CD4-positive, alpha-beta T cell (primary cell): ENCODE results near the gene CDS2. TPM values are rescaled to one million over a fixed set of nuclear protein-coding genes. Genes with fewer than 3 reads are reported as not detected.

Experiments used
- ATAC-seq: fragments of 200-7000 bp; cut with Tn5 transposase; one replicate; pipeline ENCODE4 v1.10.0; 2022; ENCODE audit warnings: mild to moderate bottlenecking; ENCODE audit not compliant: poor library complexity
- CTCF ChIA-PET: fragments of 350-600 bp; sonication (Branson Sonifier 250); formaldehyde crosslinking; loops from one replicate; lab custom pipeline; 2021; ENCODE audit warnings: antibody characterized with exemption, inconsistent platforms; lab: Charles Lee
- POLR2A ChIA-PET: fragments of 350-600 bp; sonication (Branson Sonifier 250); formaldehyde crosslinking; loops from one replicate; lab custom pipeline; 2021; ENCODE audit warnings: antibody characterized with exemption, inconsistent platforms; lab: Charles Lee
- DNase-seq, 14 experiments: peaks; one replicate each; pipeline ENCODE4 v3.0.0-alpha.2; 2013 to 2020; ENCODE audit warnings: mixed read lengths in 2 of 14
- H3K27ac ChIP-seq, 2 donors: one replicate each; pipeline versions ENCODE4 v1.5.1 to v1.7.0; 2013; ENCODE audit warnings: low read length in 2 of 2, low read depth in 1 of 2, mild to moderate bottlenecking in 1 of 2
- H3K27me3 ChIP-seq, 2 experiments: 1 replicate in 1 of 2; 2 replicates in 1 of 2; pipeline versions ENCODE4 v1.6.1 to v1.7.0; 2013; ENCODE audit warnings: low read length in 2 of 2, control low read depth in 1 of 2, mild to moderate bottlenecking in 1 of 2, moderate library complexity in 1 of 2; ENCODE audit not compliant: insufficient read depth in 2 of 2, control insufficient read depth in 1 of 2
- H3K36me3 ChIP-seq: one replicate; pipeline ENCODE4 v1.6.1; 2013; ENCODE audit warnings: low read length, control low read depth; ENCODE audit not compliant: insufficient read depth
- H3K4me1 ChIP-seq: one replicate; pipeline ENCODE4 v1.6.1; 2013; ENCODE audit warnings: low read length, control low read depth; ENCODE audit not compliant: insufficient read depth
- H3K4me3 ChIP-seq: one replicate; pipeline ENCODE4 v1.5.1; 2013; ENCODE audit warnings: mild to moderate bottlenecking, low read length, moderate library complexity
- H3K9me3 ChIP-seq, 2 experiments: 1 replicate in 1 of 2; 2 replicates in 1 of 2; pipeline versions ENCODE4 v1.6.1 to v1.7.0; 2013; ENCODE audit warnings: low read length in 2 of 2, mild to moderate bottlenecking in 2 of 2, control low read depth in 1 of 2, moderate library complexity in 1 of 2; ENCODE audit not compliant: control insufficient read depth in 1 of 2, insufficient read depth in 1 of 2
- H3K27ac Mint-ChIP-seq: one replicate; pipeline ENCODE4 v1.8.0; 2020; ENCODE audit warnings: mixed read lengths
- H3K27me3 Mint-ChIP-seq: one replicate; pipeline ENCODE4 v1.8.0; 2021; ENCODE audit warnings: mixed read lengths
- H3K36me3 Mint-ChIP-seq: one replicate; pipeline ENCODE4 v1.8.0; 2021; ENCODE audit warnings: low read depth, mixed read lengths
- H3K4me1 Mint-ChIP-seq: one replicate; pipeline ENCODE4 v1.8.0; 2021; ENCODE audit warnings: low read depth, mixed read lengths
- H3K4me3 Mint-ChIP-seq: one replicate; pipeline ENCODE4 v1.8.0; 2020; ENCODE audit warnings: mild to moderate bottlenecking, mixed read lengths
- H3K9me3 Mint-ChIP-seq: one replicate; pipeline ENCODE4 v1.8.0; 2020; ENCODE audit warnings: mixed read lengths
- CTCF ChIP-seq: fragments of 200-600 bp; IDR thresholded peaks from one replicate; pipeline ENCODE4 v1.8.0; 2022; ENCODE audit warnings: antibody characterized with exemption, mild to moderate bottlenecking
- intact Hi-C, 2 experiments: fragments of 100-400 bp; cut with DNase I in 1 of 2; cut with micrococcal nuclease in 1 of 2; formaldehyde crosslinking; loops; one replicate each; pipeline versions ENCODE4 v1.15.1 to v1.9.0; 2023 to 2025; cut with DNase I, micrococcal nuclease
- total RNA-seq, 174 experiments: library from RNA in 2 of 174; stranded (reverse) in 2 of 174; gene quantifications; one replicate each; pipeline ENCODE4 v1.2.3 and lab custom pipeline; 2021 to 2026

CDS2 gene
- total RNA-seq, 2 experiments from 2014 or later: 62.4 to 65.0 TPM

- H3K9me3 ChIP-seq: no peaks in the 10 kb centered on the region
- Mint-ChIP-seq H3K27me3 (no peaks in the 10 kb centered on the region), H3K9me3 (no peaks in the 10 kb centered on the region), H3K4me1 (peaks cover 53% of the 10 kb centered on the region), H3K36me3 (peaks cover 45% of the 10 kb centered on the region), H3K4me3 (no peak overlapping the region), H3K27ac (peak overlapping the region; percentile 25)
- ATAC-seq (no peak), DNase-seq (no peak)
- peaks cover 31% of the 10 kb centered on the region for H3K4me1 ChIP-seq
- intact Hi-C loops: no loop called here
- CTCF ChIA-PET: no interaction called here
- no peak overlapping the region for H3K27ac ChIP-seq
- no peaks in the 10 kb centered on the region for H3K27me3 ChIP-seq
- no peak for TF ChIP-seq CTCF
- no peak overlapping the region for H3K4me3 ChIP-seq
- H3K36me3 ChIP-seq: peaks cover 41% of the 10 kb centered on the region
- POLR2A ChIA-PET: no interaction called here
Measured at GRCh38 chr20:5171790-5172164, 45.0 kb downstream of the CDS2 start.

GRCh38 chr20:5172167-5172601 is 45.4 kb downstream of the CDS2 start:
- H3K9me3 ChIP-seq: no peaks in the 10 kb centered on the region
- POLR2A ChIA-PET: no interaction called here
- no peak overlapping the region for H3K4me3 ChIP-seq
- intact Hi-C loops: no loop called here
- Mint-ChIP-seq H3K4me3 (no peak overlapping the region), H3K9me3 (no peaks in the 10 kb centered on the region), H3K36me3 (peaks cover 49% of the 10 kb centered on the region), H3K4me1 (peaks cover 49% of the 10 kb centered on the region), H3K27me3 (no peaks in the 10 kb centered on the region), H3K27ac (peak overlapping the region; percentile 25)
- peaks cover 28% of the 10 kb centered on the region for H3K4me1 ChIP-seq
- DNase-seq: no peak
- H3K27me3 ChIP-seq: no peaks in the 10 kb centered on the region
- CTCF ChIA-PET: no interaction called here
- no peak for TF ChIP-seq CTCF
- no peak overlapping the region for H3K27ac ChIP-seq
- ATAC-seq: no peak
- H3K36me3 ChIP-seq: peaks cover 45% of the 10 kb centered on the region

GRCh38 chr20:5172903-5173463 is 46.2 kb downstream of the CDS2 start:
- peaks cover 53% of the 10 kb centered on the region for H3K36me3 Mint-ChIP-seq
- H3K27me3 Mint-ChIP-seq: no peaks in the 10 kb centered on the region
- H3K4me1 ChIP-seq: peaks cover 28% of the 10 kb centered on the region
- H3K36me3 ChIP-seq: peaks cover 53% of the 10 kb centered on the region
- CTCF ChIA-PET: no interaction called here
- POLR2A ChIA-PET: no interaction called here
- no peak overlapping the region for H3K4me3 Mint-ChIP-seq
- intact Hi-C loops: no loop called here
- no peak overlapping the region for H3K4me3 ChIP-seq
- H3K27ac Mint-ChIP-seq: no peak overlapping the region
- H3K9me3 ChIP-seq: no peaks in the 10 kb centered on the region
- H3K4me1 Mint-ChIP-seq: peaks cover 41% of the 10 kb centered on the region
- DNase-seq (no peak), ATAC-seq (no peak)
- no peaks in the 10 kb centered on the region for H3K9me3 Mint-ChIP-seq
- no peak overlapping the region for H3K27ac ChIP-seq
- H3K27me3 ChIP-seq: no peaks in the 10 kb centered on the region
- no peak for TF ChIP-seq CTCF
